ENCODE data around the gene FGFRL1.
A peak's percentile ranks its signal among the peaks of the same experiment; 100 is the strongest.

The FGFRL1 gene

GRCh38 chr4:1047976-1048772 is 36.7 kb downstream of the FGFRL1 start:
- ChIA-PET CTCF (no interaction called here), POLR2A (ENCODE audit: low non-redundant PET) (no interaction called here)
- peak overlapping the region; percentile 82 for H3K27ac ChIP-seq
- no peak for TF ChIP-seq CTCF (conservative IDR thresholded peaks at IDR 0.05; ENCODE audit: low read depth)
- DNase-seq (ENCODE audit: low spot score) = no peak

- POLR2A ChIA-PET (ENCODE audit: low non-redundant PET) = no interaction called here
- CTCF ChIA-PET = no interaction called here
- TF ChIP-seq CTCF (conservative IDR thresholded peaks at IDR 0.05; ENCODE audit: low read depth) = no peak
- no peak overlapping the region for H3K27ac ChIP-seq
- DNase-seq (ENCODE audit: low spot score) = no peak
These were observed 37.6 kb downstream of the FGFRL1 start for GRCh38 chr4:1048773-1049590.

- CTCF ChIA-PET = no interaction called here
- no peak for DNase-seq (ENCODE audit: low spot score)
- TF ChIP-seq CTCF (conservative IDR thresholded peaks at IDR 0.05; ENCODE audit: low read depth) = no peak
- POLR2A ChIA-PET (ENCODE audit: low non-redundant PET) = no interaction called here
- H3K27ac ChIP-seq = no peak overlapping the region
These were observed 38.1 kb downstream of the FGFRL1 start for GRCh38 chr4:1049591-1049905.

GRCh38 chr4:1050486-1051213 is 39.2 kb downstream of the FGFRL1 start:
- ChIA-PET CTCF (no interaction called here), POLR2A (ENCODE audit: low non-redundant PET) (no interaction called here)
- no peak for TF ChIP-seq CTCF (conservative IDR thresholded peaks at IDR 0.05; ENCODE audit: low read depth)
- no peak for DNase-seq (ENCODE audit: low spot score)
- H3K27ac ChIP-seq = no peak overlapping the region

- no peak for TF ChIP-seq CTCF (conservative IDR thresholded peaks at IDR 0.05; ENCODE audit: low read depth)
- ChIA-PET CTCF (no interaction called here), POLR2A (ENCODE audit: low non-redundant PET) (no interaction called here)
- no peak for DNase-seq (ENCODE audit: low spot score)
- no peak overlapping the region for H3K27ac ChIP-seq
These were observed 40.0 kb downstream of the FGFRL1 start for GRCh38 chr4:1051472-1051871.

GRCh38 chr4:1052231-1052671 is 40.8 kb downstream of the FGFRL1 start:
- CTCF ChIA-PET = interaction anchor here (0.7 kb wide), 1 partner anchor 641 kb away, joined by 4 read pairs; no protein-coding TSS in a partner anchor

More at GRCh38 chr4:1052231-1052671, 40.8 kb downstream of the FGFRL1 start:
- no peak for DNase-seq (ENCODE audit: low spot score)
- TF ChIP-seq CTCF (conservative IDR thresholded peaks at IDR 0.05; ENCODE audit: low read depth) = no peak
- no peak overlapping the region for H3K27ac ChIP-seq
- POLR2A ChIA-PET (ENCODE audit: low non-redundant PET) = no interaction called here
